IMR-90 (cell line): ENCODE data around the gene SMYD1.

Experiments used
- CEBPB ChIP-seq: IDR thresholded peaks from 2 replicates; pipeline ENCODE4 v1.6.1; 2012; ENCODE audit warnings: low read depth, low read length, improper control_type of control experiment
- FOS ChIP-seq: fragments of 150-350 bp; IDR thresholded peaks from 2 replicates; pipeline ENCODE4 v1.6.1; 2016; ENCODE audit warnings: low read depth, low read length
- MXI1 ChIP-seq: IDR thresholded peaks from 2 replicates; pipeline ENCODE4 v1.6.1; 2012; ENCODE audit warnings: low read depth, mild to moderate bottlenecking, low read length, moderate library complexity, borderline replicate concordance
- POLR2A ChIP-seq: IDR thresholded peaks from 2 replicates; pipeline ENCODE4 v1.6.1; 2012; ENCODE audit warnings: mild to moderate bottlenecking, low read depth, low read length
- RAD21 ChIP-seq: IDR thresholded peaks from 2 replicates; pipeline ENCODE4 v1.6.1; 2012; ENCODE audit warnings: low read length, improper control_type of control experiment
- RCOR1 ChIP-seq: IDR thresholded peaks from 2 replicates; pipeline ENCODE4 v1.6.1; 2012; ENCODE audit warnings: mild to moderate bottlenecking, low read length, improper control_type of control experiment; ENCODE audit not compliant: insufficient replicate concordance
- RFX5 ChIP-seq: IDR thresholded peaks from 2 replicates; pipeline ENCODE4 v1.8.0; 2012; ENCODE audit warnings: low read depth, mild to moderate bottlenecking, low read length, moderate library complexity
- TF ChIP-seq, protein P1 (sequence below): conservative IDR thresholded peaks from 2 replicates; pipeline ENCODE4 v1.5.1; 2012; ENCODE audit warnings: mild to moderate bottlenecking, low read depth, low read length, improper control_type of control experiment
- TF ChIP-seq, protein P2 (sequence below): fragments of 150-350 bp; IDR thresholded peaks from 2 replicates; pipeline ENCODE4 v1.6.1; 2016; ENCODE audit warnings: low read depth, mild to moderate bottlenecking, low read length, moderate library complexity, borderline replicate concordance
- TF ChIP-seq, protein P3 (sequence below): fragments of 150-350 bp; IDR thresholded peaks from 2 replicates; pipeline ENCODE4 v1.6.1; 2017; ENCODE audit warnings: mild to moderate bottlenecking, antibody characterized with exemption, low read length, low read depth

DNA sequence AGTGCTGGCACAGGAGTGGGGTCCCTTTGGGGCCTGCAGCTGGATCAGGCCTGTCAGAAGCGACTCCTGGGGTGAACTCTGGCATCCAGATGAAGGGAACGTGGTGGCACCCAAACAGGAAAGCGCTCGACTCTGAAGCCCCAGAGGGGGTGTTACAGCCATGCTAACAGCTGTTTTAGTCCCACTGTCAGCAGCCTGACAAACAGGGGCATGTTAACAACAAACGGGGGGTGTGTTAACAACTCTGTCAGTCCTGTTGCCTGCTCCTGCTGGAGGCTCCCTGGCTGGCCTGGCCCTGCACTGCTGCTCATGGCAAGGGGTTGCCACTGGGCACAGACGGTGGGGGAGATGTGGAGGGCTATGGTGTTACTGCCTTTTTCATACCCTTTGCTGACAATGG is 48.7 kb upstream of the SMYD1 start:
- TF ChIP-seq, protein P1, sequence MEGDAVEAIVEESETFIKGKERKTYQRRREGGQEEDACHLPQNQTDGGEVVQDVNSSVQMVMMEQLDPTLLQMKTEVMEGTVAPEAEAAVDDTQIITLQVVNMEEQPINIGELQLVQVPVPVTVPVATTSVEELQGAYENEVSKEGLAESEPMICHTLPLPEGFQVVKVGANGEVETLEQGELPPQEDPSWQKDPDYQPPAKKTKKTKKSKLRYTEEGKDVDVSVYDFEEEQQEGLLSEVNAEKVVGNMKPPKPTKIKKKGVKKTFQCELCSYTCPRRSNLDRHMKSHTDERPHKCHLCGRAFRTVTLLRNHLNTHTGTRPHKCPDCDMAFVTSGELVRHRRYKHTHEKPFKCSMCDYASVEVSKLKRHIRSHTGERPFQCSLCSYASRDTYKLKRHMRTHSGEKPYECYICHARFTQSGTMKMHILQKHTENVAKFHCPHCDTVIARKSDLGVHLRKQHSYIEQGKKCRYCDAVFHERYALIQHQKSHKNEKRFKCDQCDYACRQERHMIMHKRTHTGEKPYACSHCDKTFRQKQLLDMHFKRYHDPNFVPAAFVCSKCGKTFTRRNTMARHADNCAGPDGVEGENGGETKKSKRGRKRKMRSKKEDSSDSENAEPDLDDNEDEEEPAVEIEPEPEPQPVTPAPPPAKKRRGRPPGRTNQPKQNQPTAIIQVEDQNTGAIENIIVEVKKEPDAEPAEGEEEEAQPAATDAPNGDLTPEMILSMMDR: no peak
- TF ChIP-seq RFX5 (no peak), POLR2A (no peak), RCOR1 (no peak), CEBPB (no peak), FOS (no peak), RAD21 (no peak), MXI1 (no peak)
- TF ChIP-seq, protein P2, sequence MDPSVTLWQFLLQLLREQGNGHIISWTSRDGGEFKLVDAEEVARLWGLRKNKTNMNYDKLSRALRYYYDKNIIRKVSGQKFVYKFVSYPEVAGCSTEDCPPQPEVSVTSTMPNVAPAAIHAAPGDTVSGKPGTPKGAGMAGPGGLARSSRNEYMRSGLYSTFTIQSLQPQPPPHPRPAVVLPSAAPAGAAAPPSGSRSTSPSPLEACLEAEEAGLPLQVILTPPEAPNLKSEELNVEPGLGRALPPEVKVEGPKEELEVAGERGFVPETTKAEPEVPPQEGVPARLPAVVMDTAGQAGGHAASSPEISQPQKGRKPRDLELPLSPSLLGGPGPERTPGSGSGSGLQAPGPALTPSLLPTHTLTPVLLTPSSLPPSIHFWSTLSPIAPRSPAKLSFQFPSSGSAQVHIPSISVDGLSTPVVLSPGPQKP: no peak
- TF ChIP-seq, protein P3, sequence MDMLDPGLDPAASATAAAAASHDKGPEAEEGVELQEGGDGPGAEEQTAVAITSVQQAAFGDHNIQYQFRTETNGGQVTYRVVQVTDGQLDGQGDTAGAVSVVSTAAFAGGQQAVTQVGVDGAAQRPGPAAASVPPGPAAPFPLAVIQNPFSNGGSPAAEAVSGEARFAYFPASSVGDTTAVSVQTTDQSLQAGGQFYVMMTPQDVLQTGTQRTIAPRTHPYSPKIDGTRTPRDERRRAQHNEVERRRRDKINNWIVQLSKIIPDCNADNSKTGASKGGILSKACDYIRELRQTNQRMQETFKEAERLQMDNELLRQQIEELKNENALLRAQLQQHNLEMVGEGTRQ: no peak
